Thyroid gland (tissue), 4 donors: Measurements from ENCODE around the gene SPON1.

ENCODE experiments used
- CTCF ChIP-seq, 6 experiments: fragments of 200-600 bp in 3 of 6; fragments of 450-650 bp in 3 of 6; sonication (generic) in 3 of 6; IDR thresholded peaks; one replicate each; pipeline ENCODE4 v1.5.1; 2016 to 2019; ENCODE audit warnings: antibody characterized with exemption in 6 of 6, mild to moderate bottlenecking in 2 of 6, inconsistent platforms in 1 of 6, moderate library complexity in 1 of 6
- POLR2A ChIP-seq, 2 donors: fragments of 450-650 bp; IDR thresholded peaks; one replicate each; pipeline ENCODE4 v1.6.1; 2017; ENCODE audit warnings: antibody characterized with exemption in 2 of 2, mild to moderate bottlenecking in 2 of 2, moderate library complexity in 1 of 2

DNA sequence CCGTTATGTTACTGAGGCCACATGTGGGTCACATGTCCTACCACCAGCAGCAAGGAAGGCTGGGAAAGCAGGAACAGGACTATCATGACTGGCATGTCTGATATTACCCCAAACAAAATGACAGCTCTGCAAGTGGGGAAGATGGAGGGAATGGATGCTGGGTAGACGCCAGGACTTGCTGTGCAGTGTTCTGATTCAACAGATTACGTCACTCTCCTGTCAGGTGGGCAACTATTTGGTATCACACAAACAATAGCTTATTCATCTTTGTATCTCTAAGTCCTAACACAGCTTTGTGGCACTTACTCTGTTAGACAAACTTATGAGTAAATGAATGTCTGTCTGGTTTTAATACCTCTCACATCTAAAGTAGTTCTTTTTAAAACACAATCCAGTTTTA, 105.2 kb downstream of the SPON1 start:
- TF ChIP-seq CTCF (IDR thresholded peaks at IDR 0.05), result no peak
- no peak for TF ChIP-seq POLR2A (IDR thresholded peaks at IDR 0.05)
